Upper lobe of left lung (tissue), 6 donors: ENCODE results near the gene PRTFDC1. TPM values are rescaled to one million over a fixed set of nuclear protein-coding genes. Genes with fewer than 3 reads are reported as not detected.
"Not testable (repeated sequence)": the region's sequence is repeated elsewhere in the genome, so short reads cannot be mapped to it uniquely, and the experiment has no call there.

ENCODE experiments used
- ATAC-seq, 2 donors: fragments of 200-7000 bp; cut with Tn5 transposase; one replicate each; pipeline ENCODE4 v1.9.1; 2022; ENCODE audit warnings: mild to moderate bottlenecking in 2 of 2, moderate library complexity in 2 of 2; ENCODE audit not compliant: low FRiP score in 2 of 2
- DNase-seq, 2 donors: peaks; one replicate each; pipeline ENCODE4 v3.0.0-alpha.2; 2019 to 2020
- H3K27ac ChIP-seq, 4 donors: fragments of 200-600 bp; sonication (generic); one replicate each; pipeline ENCODE4 v1.5.1; 2016 to 2019
- H3K27me3 ChIP-seq, 4 donors: fragments of 200-600 bp; sonication (generic); one replicate each; pipeline ENCODE4 v1.5.1; 2017 to 2019
- H3K36me3 ChIP-seq, 4 donors: fragments of 200-600 bp; sonication (generic); one replicate each; pipeline ENCODE4 v1.5.1; 2016 to 2019
- H3K4me1 ChIP-seq, 4 donors: fragments of 200-600 bp; sonication (generic); one replicate each; pipeline ENCODE4 v1.5.1; 2018 to 2019
- H3K4me3 ChIP-seq, 4 donors: fragments of 200-600 bp; sonication (generic); one replicate each; pipeline ENCODE4 v1.5.1; 2017 to 2019; ENCODE audit warnings: mild to moderate bottlenecking in 2 of 4, moderate library complexity in 1 of 4
- H3K9me3 ChIP-seq, 4 donors: fragments of 200-600 bp; sonication (generic); one replicate each; pipeline ENCODE4 v1.5.1; 2018 to 2019
- CTCF ChIP-seq, 6 experiments: fragments of 450-650 bp in 4 of 6; fragments of 200-600 bp in 2 of 6; sonication (generic) in 2 of 6; IDR thresholded peaks; one replicate each; pipeline ENCODE4 v1.5.1; 2016 to 2019; ENCODE audit warnings: antibody characterized with exemption in 6 of 6
- EP300 ChIP-seq, 4 donors: sonication (generic); formaldehyde crosslinking; IDR thresholded peaks; one replicate each; pipeline ENCODE4 v1.5.1; 2017; ENCODE audit warnings: antibody characterized with exemption in 4 of 4, control low read depth in 2 of 4
- POLR2A ChIP-seq, 4 donors: fragments of 450-650 bp; IDR thresholded peaks; one replicate each; pipeline ENCODE4 v1.5.1; 2016 to 2017; ENCODE audit warnings: antibody characterized with exemption in 4 of 4, mild to moderate bottlenecking in 2 of 4
- POLR2AphosphoS5 ChIP-seq, 2 donors: sonication (generic); formaldehyde crosslinking; IDR thresholded peaks; one replicate each; pipeline ENCODE4 v1.5.1; 2017; ENCODE audit warnings: antibody characterized with exemption in 2 of 2
- WGBS, 2 donors: methylation state at CpG; one replicate each; pipeline ENCODE4 v1.1.5; 2017 to 2018; 5-methylcytosine and 5-hydroxymethylcytosine counted together
- total RNA-seq, 6 donors: library from RNA; depleted of rRNA in 4 of 6; stranded (reverse); fragments of >200 nt in 4 of 6; gene quantifications; one replicate each; pipeline versions ENCODE4 v1.1.0 to v1.2.1, GENCODE V29; 2016 to 2021
- donor health status: DM: no; HTN: no; CAD: no; lungs with moderate emphysema.
- donor health status: DM: no; HTN: yes; CAD: no; lungs with severe emphysema.

PRTFDC1 gene
- total RNA-seq, 6 donors from 2014 or later, result 0.91 to 3.9 (median 2.3) TPM

- Histone ChIP-seq H3K4me1 (no peaks in the 10 kb centered on the region), H3K27ac (no peak overlapping the region), H3K27me3 (no peaks in the 10 kb centered on the region), H3K9me3 (no peaks in the 10 kb centered on the region), H3K4me3 (no peak overlapping the region), H3K36me3 (no peaks in the 10 kb centered on the region)
- ATAC-seq, result no peak
- TF ChIP-seq POLR2AphosphoS5 (IDR thresholded peaks at IDR 0.05) (no peak), EP300 (IDR thresholded peaks at IDR 0.05) (no peak), CTCF (IDR thresholded peaks at IDR 0.05) (no peak), POLR2A (IDR thresholded peaks at IDR 0.05) (no peak)
- DNase-seq, result no peak
- 80 to 86% methylated on average over 5 of the region's 5 CpGs for WGBS, 2 donors
These were observed 20.8 kb upstream of the PRTFDC1 start for GRCh38 chr10:24973163-24973562.

GRCh38 chr10:24971374-24971773 lies 19.0 kb upstream of the PRTFDC1 start:
- Histone ChIP-seq H3K9me3 (no peaks in the 10 kb centered on the region), H3K4me1 (no peaks in the 10 kb centered on the region), H3K36me3 (no peaks in the 10 kb centered on the region), H3K27me3 (no peaks in the 10 kb centered on the region), H3K27ac (no peak overlapping the region), H3K4me3 (no peak overlapping the region)
- DNase-seq (no peak), ATAC-seq (no peak)
- TF ChIP-seq EP300 (IDR thresholded peaks at IDR 0.05), result no peak
- TF ChIP-seq CTCF (IDR thresholded peaks at IDR 0.05), result no peak
- TF ChIP-seq POLR2A (IDR thresholded peaks at IDR 0.05), result no peak
- TF ChIP-seq POLR2AphosphoS5 (IDR thresholded peaks at IDR 0.05), result no peak

DNA sequence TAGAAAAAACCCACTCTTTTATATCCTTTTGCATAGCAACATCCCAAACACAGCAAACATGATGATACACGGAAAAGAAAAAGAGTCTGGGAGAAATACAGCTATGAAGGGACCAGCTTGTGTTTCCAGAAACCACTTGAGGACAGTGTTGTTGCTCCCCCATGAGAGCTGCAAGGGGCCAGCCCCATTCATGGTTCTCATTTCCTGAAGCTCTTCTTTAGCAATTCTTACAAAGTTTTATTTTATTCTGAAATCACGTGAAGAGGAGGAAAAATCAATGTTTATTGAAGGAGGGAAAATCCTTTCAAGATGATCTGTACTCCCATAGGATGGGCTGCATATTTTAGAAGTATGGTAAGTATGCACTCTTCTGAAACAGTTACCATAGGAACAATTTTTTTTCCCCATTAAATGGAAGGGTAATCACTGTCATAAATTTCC lies 17.5 kb upstream of the PRTFDC1 start:
- Histone ChIP-seq H3K4me1 (no peaks in the 10 kb centered on the region), H3K4me3 (no peak overlapping the region), H3K27me3 (no peaks in the 10 kb centered on the region), H3K9me3 (no peaks in the 10 kb centered on the region), H3K36me3 (no peaks in the 10 kb centered on the region), H3K27ac (no peak overlapping the region)
- peak in 1 of 2 donors; percentile 30 for ATAC-seq
- no peak for TF ChIP-seq POLR2A (IDR thresholded peaks at IDR 0.05)
- no peak for DNase-seq
- WGBS, 2 donors, result 49 to 63% methylated on average over 2 of the region's 2 CpGs

DNA sequence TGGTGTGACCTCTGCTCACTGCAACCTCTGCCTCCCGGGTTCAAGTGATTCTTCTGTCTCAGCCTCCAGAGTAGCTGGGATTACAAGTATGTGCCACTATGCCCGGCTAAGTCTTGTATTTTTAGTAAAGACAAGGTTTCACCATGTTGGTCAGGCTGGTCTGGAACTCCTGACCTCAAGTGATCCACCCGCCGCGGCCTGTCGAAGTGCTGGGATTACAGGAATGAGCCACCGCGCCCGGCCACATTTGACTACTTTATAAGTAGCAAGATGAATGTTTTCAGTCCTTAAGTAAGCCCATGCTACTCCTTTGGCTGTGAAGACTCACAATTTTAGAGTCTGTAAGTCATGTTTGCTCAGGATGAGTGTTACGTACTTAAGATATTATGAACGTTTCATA lies 16.5 kb upstream of the PRTFDC1 start:
- peak in 1 of 2 donors; percentile 21 for DNase-seq
- H3K27me3 ChIP-seq, H3K9me3 ChIP-seq, H3K36me3 ChIP-seq, H3K27ac ChIP-seq, H3K4me1 ChIP-seq, ATAC-seq, H3K4me3 ChIP-seq: not testable (repeated sequence)
- 70 to 89% methylated on average over 11 of the region's 11 CpGs for WGBS, 2 donors

DNA sequence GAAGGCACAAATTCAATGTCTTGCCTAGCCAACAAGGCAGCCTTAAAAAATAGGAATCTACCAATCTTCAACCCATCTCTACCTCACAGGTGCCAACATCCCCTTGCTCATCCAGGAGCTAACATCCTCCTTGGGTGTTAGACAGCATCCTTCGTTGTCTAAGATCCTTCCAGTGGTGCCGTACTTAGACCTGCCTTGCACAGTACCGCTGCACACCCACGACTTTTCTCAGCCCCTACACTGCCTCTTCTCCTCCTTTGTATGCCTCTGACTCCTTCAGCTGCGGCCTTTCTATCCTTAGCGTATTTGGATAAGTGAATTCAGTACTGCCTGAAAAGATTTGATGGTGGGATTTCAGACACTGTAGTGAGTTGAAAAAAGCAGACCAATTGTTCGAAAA lies 15.9 kb upstream of the PRTFDC1 start:
- H3K4me3 ChIP-seq, result no peak overlapping the region
- TF ChIP-seq POLR2AphosphoS5 (IDR thresholded peaks at IDR 0.05), result no peak
- no peaks in the 10 kb centered on the region for H3K9me3 ChIP-seq
- no peaks in the 10 kb centered on the region for H3K4me1 ChIP-seq
- H3K36me3 ChIP-seq, result no peaks in the 10 kb centered on the region
- DNase-seq, result no peak
- 94 to 98% methylated on average over 7 of the region's 7 CpGs for WGBS, 2 donors
- ATAC-seq, result no peak
- no peak overlapping the region for H3K27ac ChIP-seq
- H3K27me3 ChIP-seq, result no peaks in the 10 kb centered on the region

DNA sequence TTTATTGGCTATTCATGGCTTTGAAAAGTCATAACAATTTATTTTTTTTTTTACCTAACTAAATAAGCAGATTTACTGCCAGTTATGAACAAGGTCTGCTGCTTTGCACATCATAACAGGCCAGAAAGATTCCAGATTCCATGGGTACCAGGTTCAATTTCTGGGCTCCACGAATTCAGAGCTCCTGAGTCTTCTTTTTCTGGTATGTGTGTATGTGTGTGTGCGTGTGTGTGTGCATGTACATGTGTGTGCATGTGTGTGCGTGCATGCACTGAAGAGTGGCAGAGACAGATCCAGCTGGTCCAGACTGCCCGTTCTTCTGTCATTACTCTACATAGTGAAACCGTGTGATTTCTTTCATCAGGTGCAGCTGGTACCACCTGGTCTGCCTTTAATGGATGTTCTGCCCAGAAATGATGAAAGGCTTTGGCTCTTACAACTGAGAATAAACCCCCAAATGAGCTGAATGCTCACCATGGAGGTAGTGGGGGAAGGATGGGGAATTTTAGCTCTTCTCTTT lies 14.6 kb upstream of the PRTFDC1 start:
- WGBS, 2 donors, result 88 to 90% methylated on average over 5 of the region's 5 CpGs
- no peaks in the 10 kb centered on the region for H3K36me3 ChIP-seq
- H3K4me1 ChIP-seq, result no peaks in the 10 kb centered on the region
- H3K27me3 ChIP-seq, result no peaks in the 10 kb centered on the region
- peak in 1 of 2 donors; percentile 36 for ATAC-seq
- TF ChIP-seq POLR2AphosphoS5 (IDR thresholded peaks at IDR 0.05), result no peak
- no peak for TF ChIP-seq POLR2A (IDR thresholded peaks at IDR 0.05)
- TF ChIP-seq EP300 (IDR thresholded peaks at IDR 0.05), result no peak
- no peak for TF ChIP-seq CTCF (IDR thresholded peaks at IDR 0.05)
- no peaks in the 10 kb centered on the region for H3K9me3 ChIP-seq
- no peak overlapping the region for H3K4me3 ChIP-seq
- no peak for DNase-seq
- no peak overlapping the region for H3K27ac ChIP-seq
